ENCODE data around the gene MAPKBP1.

MAPKBP1 gene

DNA sequence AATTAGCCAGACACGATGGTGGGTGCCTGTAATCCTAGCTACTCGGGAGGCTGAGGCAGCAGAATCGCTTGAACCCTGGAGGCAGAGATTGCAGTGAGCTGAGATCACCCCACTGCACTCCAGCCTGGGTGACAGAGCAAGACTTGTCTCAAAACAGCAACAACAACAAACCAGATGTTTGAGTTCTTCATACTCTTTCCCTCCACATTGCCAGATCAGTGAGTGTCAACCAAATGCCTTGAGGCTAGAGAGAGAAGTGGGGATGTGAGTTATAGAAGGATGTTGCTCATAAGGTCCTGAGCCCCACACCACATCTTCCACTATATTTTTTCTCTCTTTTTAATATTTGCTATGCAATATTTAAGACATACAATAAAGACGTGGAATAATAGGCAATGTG is 19.8 kb downstream of the MAPKBP1 start:
- H3K4me3 ChIP-seq (ENCODE audit: low read depth, low read length), result no peak overlapping the region
- TF ChIP-seq, protein P1, sequence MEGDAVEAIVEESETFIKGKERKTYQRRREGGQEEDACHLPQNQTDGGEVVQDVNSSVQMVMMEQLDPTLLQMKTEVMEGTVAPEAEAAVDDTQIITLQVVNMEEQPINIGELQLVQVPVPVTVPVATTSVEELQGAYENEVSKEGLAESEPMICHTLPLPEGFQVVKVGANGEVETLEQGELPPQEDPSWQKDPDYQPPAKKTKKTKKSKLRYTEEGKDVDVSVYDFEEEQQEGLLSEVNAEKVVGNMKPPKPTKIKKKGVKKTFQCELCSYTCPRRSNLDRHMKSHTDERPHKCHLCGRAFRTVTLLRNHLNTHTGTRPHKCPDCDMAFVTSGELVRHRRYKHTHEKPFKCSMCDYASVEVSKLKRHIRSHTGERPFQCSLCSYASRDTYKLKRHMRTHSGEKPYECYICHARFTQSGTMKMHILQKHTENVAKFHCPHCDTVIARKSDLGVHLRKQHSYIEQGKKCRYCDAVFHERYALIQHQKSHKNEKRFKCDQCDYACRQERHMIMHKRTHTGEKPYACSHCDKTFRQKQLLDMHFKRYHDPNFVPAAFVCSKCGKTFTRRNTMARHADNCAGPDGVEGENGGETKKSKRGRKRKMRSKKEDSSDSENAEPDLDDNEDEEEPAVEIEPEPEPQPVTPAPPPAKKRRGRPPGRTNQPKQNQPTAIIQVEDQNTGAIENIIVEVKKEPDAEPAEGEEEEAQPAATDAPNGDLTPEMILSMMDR (IDR thresholded peaks at IDR 0.05; ENCODE audit: low read depth, low read length), result no peak

DNA sequence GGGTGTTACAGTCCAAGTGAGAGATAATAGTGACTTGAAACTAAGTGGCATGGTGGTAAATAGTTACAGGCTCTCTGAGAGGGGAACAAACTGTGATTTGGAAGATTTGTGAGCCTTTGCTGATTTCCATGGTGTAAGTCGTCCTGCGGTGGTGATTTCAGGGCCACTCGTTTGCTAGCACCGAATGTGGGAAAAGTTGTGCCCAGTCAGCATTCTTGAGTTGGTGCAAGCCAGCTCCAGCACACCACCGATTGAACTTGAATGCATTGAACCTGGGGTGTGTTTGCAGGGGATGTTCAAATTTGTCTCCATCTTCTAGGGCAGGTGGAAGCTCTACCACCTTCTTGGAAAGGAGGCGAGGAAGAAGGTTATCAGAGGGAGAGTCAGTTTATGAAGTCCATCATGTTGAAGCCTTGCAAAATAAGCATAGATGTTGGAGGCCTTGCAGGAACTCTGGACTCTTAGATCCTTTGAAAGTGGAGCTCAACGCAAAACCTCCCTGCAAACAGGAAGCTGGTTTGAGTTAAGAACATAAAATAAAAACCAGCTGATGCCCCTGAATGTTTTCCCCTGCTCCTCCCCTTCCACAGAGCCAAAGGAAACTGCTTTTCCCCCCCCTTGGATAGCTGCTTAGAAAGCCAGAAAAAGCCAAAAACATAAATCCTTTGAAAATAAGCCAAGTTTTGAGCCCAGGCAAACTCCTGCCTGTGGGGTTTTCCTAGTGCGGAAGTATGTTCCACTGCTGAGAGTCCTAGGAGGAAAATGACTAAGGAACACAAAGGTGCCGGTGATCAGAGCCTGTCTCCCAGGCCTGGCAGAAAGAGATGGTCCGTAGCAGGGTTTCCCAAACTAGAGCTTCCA is 21.9 kb downstream of the MAPKBP1 start:
- TF ChIP-seq, protein P1 (IDR thresholded peaks at IDR 0.05; ENCODE audit: low read depth, low read length), result no peak
- no peak overlapping the region for H3K4me3 ChIP-seq (ENCODE audit: low read depth, low read length)

DNA sequence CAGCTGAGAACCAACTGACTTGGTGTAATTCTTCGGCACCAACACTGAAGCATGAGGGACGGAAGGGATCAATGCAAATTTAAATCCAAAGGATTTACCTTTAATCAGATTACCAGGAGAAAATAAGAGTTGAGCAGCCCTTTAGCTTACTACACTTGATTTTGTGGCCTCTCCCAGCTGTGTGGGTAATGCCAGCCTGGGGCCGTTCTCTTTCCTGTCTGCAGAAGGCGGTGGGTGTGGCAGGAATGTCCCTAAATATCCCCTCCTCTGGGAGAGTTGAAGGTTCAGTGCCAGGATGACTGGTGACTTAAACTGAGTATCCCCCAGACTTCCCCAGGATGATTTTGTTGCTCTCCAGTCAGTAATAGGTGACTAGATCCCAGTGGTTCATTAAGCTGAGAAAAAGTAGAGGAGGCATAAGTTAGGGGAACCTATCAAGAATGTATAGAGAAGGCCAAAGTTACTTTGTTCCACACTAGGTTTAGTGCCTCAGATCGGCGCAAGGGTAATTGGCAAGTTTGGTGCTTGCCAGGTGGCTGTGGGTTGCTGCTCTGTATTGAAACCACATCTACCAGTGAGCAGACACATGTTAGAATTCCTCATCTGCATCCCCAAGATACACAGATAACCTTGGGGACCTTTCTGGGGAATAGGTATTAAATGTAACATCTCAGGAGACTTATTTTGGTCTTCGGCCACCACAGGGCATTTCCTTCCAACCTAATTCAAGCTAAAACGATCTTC is 23.1 kb downstream of the MAPKBP1 start:
- TF ChIP-seq, protein P1 (IDR thresholded peaks at IDR 0.05; ENCODE audit: low read depth, low read length), result no peak
- H3K4me3 ChIP-seq (ENCODE audit: low read depth, low read length), result no peak overlapping the region

DNA sequence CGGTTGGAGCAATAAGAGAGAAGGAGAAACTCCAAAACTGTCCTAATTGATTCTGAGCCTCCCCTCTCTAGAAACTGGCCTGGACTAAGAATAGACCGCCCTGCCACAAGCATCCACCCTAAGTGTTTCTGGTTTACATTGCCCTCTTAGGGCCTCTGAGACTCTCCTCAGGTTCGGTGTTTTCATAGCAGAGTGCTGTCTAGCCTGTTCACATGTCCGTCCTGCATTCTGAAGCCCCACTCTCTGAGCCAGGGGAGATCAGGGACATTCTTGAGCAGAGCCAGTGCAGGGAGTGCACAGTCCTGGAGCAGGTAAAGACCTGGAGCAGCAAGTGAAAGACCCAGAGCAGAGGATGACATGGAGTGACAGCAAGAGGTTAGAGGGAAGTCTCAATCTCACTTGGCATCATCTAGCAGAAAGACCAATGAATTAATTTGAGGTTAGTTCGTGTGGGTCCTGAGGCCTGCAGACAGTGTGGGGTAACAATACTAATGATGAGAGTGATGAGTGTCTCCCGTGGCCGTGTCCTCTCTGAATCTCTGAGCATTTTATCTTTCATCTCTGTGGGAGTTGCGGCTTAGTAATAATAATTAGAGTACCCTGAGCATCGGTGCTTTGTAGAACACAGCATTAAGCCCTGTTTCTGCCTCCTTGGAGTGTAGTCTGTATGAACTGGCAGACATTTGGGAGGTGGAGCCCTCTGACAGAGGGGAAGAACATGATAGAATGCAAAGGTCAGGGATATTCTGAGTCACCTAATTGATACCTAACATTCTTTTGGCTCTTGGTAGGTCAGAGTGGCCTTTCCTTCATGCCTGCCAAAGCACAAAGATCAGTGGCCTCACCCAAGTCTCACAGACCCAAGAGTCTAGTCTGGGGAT is 24.6 kb downstream of the MAPKBP1 start:
- no peak overlapping the region for H3K4me3 ChIP-seq (ENCODE audit: low read depth, low read length)
- TF ChIP-seq, protein P1 (IDR thresholded peaks at IDR 0.05; ENCODE audit: low read depth, low read length), result no peak

DNA sequence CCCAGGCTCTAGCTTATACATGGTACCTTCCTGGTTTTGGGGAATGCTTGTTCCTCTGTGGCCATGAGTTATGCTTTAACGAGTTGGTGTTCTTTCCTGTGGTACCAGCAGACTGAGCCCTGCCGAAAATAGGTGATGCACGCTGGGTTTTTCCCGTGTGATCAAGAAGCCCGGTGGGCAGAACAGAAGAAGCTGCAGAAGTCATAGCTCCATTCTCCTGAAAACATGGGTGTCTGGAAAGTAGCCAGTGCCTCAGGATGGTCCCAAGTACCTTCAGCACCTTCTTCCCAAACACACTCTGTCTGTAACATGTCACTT is 25.2 kb downstream of the MAPKBP1 start:
- TF ChIP-seq, protein P1 (IDR thresholded peaks at IDR 0.05; ENCODE audit: low read depth, low read length), result no peak
- H3K4me3 ChIP-seq (ENCODE audit: low read depth, low read length), result no peak overlapping the region

DNA sequence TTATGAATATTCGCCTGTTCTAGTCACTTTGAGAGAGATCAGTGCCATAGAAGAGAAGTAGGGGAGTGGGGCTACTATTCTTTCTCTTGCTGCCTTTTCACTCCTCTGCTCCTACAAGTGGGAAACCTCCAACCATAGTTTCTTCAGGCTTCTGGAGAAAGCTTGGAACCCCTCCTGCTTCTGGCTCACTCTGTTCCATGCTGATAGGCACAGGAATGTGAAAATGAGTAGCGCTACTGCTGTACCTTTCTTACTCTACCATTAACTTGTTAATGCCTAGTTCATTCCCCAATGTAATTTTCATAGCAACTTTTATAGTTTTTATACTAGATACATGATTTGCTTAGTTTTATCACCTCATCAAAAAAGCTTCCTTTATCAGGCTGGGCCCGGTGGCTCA is 26.9 kb downstream of the MAPKBP1 start:
- H3K4me3 ChIP-seq (ENCODE audit: low read depth, low read length), result no peak overlapping the region
- TF ChIP-seq, protein P1 (IDR thresholded peaks at IDR 0.05; ENCODE audit: low read depth, low read length), result no peak
